ENCODE data around the gene ADAM10. TPM values are rescaled to one million over a fixed set of nuclear protein-coding genes. Genes with fewer than 3 reads are reported as not detected.

Gene ADAM10
- total RNA-seq, 6 experiments from 2014 or later, result 155 to 227 (median 196) TPM

DNA sequence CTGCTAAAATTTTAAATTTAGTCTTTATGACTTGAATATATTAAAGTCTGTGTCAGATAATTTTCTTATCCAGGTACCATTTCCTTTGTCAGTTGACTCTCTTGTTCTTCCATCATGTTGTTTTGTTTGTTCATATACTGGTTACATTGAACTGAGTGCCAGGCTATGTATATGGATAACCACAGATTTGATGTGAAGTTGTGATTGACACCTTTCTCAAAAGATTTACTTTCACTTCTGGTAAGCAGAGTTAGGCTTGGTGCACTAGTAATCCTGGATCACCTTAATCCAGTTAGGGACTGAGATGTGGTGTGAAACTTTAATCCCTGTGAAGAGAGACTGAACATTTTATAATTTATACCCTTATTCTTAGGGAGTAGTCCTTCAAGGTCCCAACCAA, 99.4 kb downstream of the ADAM10 start:
- H3K4me3 Mint-ChIP-seq, result no peak overlapping the region
- peaks cover 16% of the 10 kb centered on the region for H3K36me3 Mint-ChIP-seq (ENCODE audit: low read depth)
- no peaks in the 10 kb centered on the region for H3K4me1 Mint-ChIP-seq (ENCODE audit: low read depth)
- H3K27ac Mint-ChIP-seq, result no peak overlapping the region
- TF ChIP-seq, protein P1, sequence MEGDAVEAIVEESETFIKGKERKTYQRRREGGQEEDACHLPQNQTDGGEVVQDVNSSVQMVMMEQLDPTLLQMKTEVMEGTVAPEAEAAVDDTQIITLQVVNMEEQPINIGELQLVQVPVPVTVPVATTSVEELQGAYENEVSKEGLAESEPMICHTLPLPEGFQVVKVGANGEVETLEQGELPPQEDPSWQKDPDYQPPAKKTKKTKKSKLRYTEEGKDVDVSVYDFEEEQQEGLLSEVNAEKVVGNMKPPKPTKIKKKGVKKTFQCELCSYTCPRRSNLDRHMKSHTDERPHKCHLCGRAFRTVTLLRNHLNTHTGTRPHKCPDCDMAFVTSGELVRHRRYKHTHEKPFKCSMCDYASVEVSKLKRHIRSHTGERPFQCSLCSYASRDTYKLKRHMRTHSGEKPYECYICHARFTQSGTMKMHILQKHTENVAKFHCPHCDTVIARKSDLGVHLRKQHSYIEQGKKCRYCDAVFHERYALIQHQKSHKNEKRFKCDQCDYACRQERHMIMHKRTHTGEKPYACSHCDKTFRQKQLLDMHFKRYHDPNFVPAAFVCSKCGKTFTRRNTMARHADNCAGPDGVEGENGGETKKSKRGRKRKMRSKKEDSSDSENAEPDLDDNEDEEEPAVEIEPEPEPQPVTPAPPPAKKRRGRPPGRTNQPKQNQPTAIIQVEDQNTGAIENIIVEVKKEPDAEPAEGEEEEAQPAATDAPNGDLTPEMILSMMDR (IDR thresholded peaks at IDR 0.05), result no peak
- no peaks in the 10 kb centered on the region for H3K9me3 Mint-ChIP-seq
- no peak for DNase-seq
- H3K27me3 Mint-ChIP-seq (ENCODE audit: insufficient read depth), result no peaks in the 10 kb centered on the region

DNA sequence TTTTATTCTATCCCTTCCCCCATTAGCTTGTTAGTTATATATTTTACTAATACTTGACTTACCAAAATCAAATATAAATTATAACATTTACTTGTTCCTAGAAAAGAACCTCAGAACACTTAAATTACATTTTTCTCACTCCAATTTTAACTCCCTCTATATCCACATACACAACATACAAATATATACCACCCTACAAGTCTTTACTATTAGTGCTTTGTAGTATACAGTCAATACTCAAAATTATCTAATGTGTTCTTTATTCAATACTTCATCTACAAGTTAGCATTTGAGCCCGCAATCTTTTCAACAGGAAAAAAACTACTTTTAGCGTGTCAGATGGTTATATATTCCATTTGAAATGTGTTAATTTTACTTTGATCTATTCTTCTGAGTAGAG, 100.3 kb downstream of the ADAM10 start:
- H3K27ac Mint-ChIP-seq, result no peak overlapping the region

DNA sequence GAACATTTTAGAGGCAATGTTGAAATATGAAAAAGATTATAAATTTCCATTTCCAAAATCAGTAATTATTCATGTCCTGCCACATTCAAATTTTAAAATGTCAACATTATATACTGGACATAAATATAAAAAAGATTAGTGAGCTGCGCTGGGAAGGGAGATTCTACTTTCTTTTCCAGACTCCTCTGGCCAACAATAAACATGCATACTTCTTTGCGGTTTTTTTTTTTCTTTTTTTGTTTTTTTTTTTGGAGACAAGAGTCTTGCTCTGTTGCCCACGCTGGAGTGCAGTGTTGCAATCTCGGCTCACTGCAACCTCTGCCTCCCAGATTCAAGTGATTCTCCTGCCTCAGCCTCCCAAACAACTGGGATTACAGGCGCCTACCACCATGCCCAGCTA, 105.5 kb downstream of the ADAM10 start:
- Mint-ChIP-seq H3K4me1 (ENCODE audit: low read depth) (no peaks in the 10 kb centered on the region), H3K27ac (no peak overlapping the region)
- TF ChIP-seq, protein P1 (IDR thresholded peaks at IDR 0.05), result no peak

More for the DNA sequence above, 100.3 kb downstream of the ADAM10 start:
- no peak overlapping the region for H3K4me3 Mint-ChIP-seq
- TF ChIP-seq, protein P1 (IDR thresholded peaks at IDR 0.05), result no peak
- no peak for DNase-seq
- no peaks in the 10 kb centered on the region for H3K4me1 Mint-ChIP-seq (ENCODE audit: low read depth)
- H3K27me3 Mint-ChIP-seq (ENCODE audit: insufficient read depth), result no peaks in the 10 kb centered on the region
- H3K9me3 Mint-ChIP-seq, result no peaks in the 10 kb centered on the region
- peaks cover 7% of the 10 kb centered on the region for H3K36me3 Mint-ChIP-seq (ENCODE audit: low read depth)

DNA sequence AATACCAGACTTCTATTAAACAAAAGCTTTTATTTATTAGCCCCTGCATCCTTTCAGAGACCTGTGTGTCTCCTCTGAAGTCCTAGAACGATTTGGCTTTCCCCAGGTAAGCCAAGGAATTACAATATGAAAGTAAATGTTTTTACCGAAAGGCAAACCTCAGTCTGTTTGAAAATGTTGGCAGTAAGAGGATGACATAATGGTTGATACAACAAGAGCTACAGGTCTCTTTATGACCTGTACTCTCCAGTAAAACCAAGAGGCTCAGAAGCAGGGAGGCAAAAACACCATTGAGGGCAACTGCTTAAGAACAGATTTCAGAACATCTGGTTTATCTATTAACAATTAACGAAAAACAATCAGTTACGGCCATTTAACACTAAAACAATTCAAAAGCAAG, 107.8 kb downstream of the ADAM10 start:
- Mint-ChIP-seq H3K9me3 (no peaks in the 10 kb centered on the region), H3K4me1 (ENCODE audit: low read depth) (no peaks in the 10 kb centered on the region), H3K27me3 (ENCODE audit: insufficient read depth) (no peaks in the 10 kb centered on the region), H3K36me3 (ENCODE audit: low read depth) (peaks cover 17% of the 10 kb centered on the region; the same call in 1 of the 2 replicates), H3K4me3 (no peak overlapping the region), H3K27ac (no peak overlapping the region)
- TF ChIP-seq, protein P1 (IDR thresholded peaks at IDR 0.05), result no peak
- DNase-seq, result no peak

More for the DNA sequence above, 105.5 kb downstream of the ADAM10 start:
- DNase-seq, result no peak
- H3K9me3 Mint-ChIP-seq, result no peaks in the 10 kb centered on the region
- H3K4me3 Mint-ChIP-seq, result no peak overlapping the region
- H3K36me3 Mint-ChIP-seq (ENCODE audit: low read depth), result peaks cover 11% of the 10 kb centered on the region; the same call in 1 of the 2 replicates
- no peaks in the 10 kb centered on the region for H3K27me3 Mint-ChIP-seq (ENCODE audit: insufficient read depth)

DNA sequence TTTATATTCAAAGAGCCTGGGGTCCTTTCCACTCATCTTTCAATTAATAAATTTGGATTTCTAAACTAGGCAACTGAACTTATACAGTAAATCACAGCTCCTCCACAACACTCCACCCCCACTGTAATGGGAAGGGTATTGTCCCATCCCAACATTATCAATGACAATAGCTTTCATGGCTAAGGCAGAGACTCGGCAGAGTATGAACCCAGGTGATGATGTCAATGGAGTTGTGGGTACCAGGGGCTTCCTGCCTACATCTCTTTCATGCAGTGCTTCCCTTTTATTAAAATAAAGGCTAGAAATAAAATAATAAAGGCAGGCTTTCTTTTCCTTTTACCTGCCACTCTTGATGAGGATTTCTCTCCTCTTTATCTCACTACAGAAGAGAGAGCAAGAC, 109.5 kb downstream of the ADAM10 start:
- Mint-ChIP-seq H3K4me3 (no peak overlapping the region), H3K36me3 (ENCODE audit: low read depth) (peaks cover 17% of the 10 kb centered on the region; the same call in 1 of the 2 replicates), H3K4me1 (ENCODE audit: low read depth) (no peaks in the 10 kb centered on the region), H3K9me3 (no peaks in the 10 kb centered on the region), H3K27me3 (ENCODE audit: insufficient read depth) (no peaks in the 10 kb centered on the region), H3K27ac (no peak overlapping the region)
- TF ChIP-seq, protein P1 (IDR thresholded peaks at IDR 0.05), result no peak
- no peak for DNase-seq
